DND-41 (cell line): Measurements from ENCODE around the gene HES5.

Experiments
- EZH2 ChIP-seq: IDR thresholded peaks from 3 replicates; pipeline ENCODE4 v1.6.1; 2012; ENCODE audit warnings: borderline replicate concordance, low read depth, mild to moderate bottlenecking, moderate library complexity, low read length, inconsistent platforms; ENCODE audit not compliant: severe bottlenecking
- TF ChIP-seq, protein P1 (sequence below): IDR thresholded peaks from 2 replicates; pipeline ENCODE4 v1.5.1; 2012; ENCODE audit warnings: borderline replicate concordance, low read length, moderate library complexity, mild to moderate bottlenecking; ENCODE audit not compliant: poor library complexity, severe bottlenecking; ENCODE audit errors: extremely low read depth

- TF ChIP-seq, protein P1, sequence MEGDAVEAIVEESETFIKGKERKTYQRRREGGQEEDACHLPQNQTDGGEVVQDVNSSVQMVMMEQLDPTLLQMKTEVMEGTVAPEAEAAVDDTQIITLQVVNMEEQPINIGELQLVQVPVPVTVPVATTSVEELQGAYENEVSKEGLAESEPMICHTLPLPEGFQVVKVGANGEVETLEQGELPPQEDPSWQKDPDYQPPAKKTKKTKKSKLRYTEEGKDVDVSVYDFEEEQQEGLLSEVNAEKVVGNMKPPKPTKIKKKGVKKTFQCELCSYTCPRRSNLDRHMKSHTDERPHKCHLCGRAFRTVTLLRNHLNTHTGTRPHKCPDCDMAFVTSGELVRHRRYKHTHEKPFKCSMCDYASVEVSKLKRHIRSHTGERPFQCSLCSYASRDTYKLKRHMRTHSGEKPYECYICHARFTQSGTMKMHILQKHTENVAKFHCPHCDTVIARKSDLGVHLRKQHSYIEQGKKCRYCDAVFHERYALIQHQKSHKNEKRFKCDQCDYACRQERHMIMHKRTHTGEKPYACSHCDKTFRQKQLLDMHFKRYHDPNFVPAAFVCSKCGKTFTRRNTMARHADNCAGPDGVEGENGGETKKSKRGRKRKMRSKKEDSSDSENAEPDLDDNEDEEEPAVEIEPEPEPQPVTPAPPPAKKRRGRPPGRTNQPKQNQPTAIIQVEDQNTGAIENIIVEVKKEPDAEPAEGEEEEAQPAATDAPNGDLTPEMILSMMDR, result no peak
- no peak for TF ChIP-seq EZH2
Observed at GRCh38 chr1:2499260-2499659, 30.8 kb downstream of the HES5 start.
